IMR-90 (cell line): ENCODE data around the gene DMRTC2. TPM values are rescaled to one million over a fixed set of nuclear protein-coding genes. Genes with fewer than 3 reads are reported as not detected.

Source experiments
- ATAC-seq: fragments of 200-7000 bp; cut with Tn5 transposase; 2 replicates; pipeline ENCODE4 v1.9.1; 2020; ENCODE audit warnings: low read depth, mild to moderate bottlenecking, moderate library complexity
- BruUV-seq: library from RNA; stranded (reverse); fragments of 400-500 nt; replicated peaks from 2 replicates; lab custom pipeline; 2021; lab: Mats Ljungman, UMichigan
- CTCF ChIA-PET: fragments of 300-600 bp; formaldehyde crosslinking; extraction: SDS; loops from one replicate; lab custom pipeline; 2021; ENCODE audit warnings: antibody characterized with exemption; lab: Yijun Ruan, JAX
- POLR2A ChIA-PET: fragments of 300-600 bp; sonication (Branson Sonifier 250); formaldehyde crosslinking; loops from one replicate; lab custom pipeline; 2022; ENCODE audit warnings: antibody characterized with exemption; ENCODE audit not compliant: unreplicated experiment; lab: Charles Lee
- DNase-seq: peaks from one replicate; pipeline ENCODE4 v3.0.0; 2013
- H2AFZ ChIP-seq: replicated peaks from 2 replicates; pipeline ENCODE3; 2013; ENCODE audit warnings: low read length, mild to moderate bottlenecking; ENCODE audit not compliant: poor library complexity
- H2AK5ac ChIP-seq: 2 replicates; pipeline ENCODE4 v1.6.1; 2013; ENCODE audit warnings: low read depth, low read length, inconsistent platforms
- H2AK9ac ChIP-seq: replicated peaks from 2 replicates; pipeline ENCODE3; 2013; ENCODE audit warnings: mild to moderate bottlenecking, low read depth, low read length, moderate library complexity; ENCODE audit not compliant: poor library complexity
- H2BK120ac ChIP-seq: 2 replicates; pipeline ENCODE4 v1.6.1; 2013; ENCODE audit warnings: low read depth, low read length, inconsistent platforms
- H2BK15ac ChIP-seq: 3 replicates; pipeline ENCODE4 v1.6.1; 2013; ENCODE audit warnings: low read depth, low read length, inconsistent platforms
- H2BK20ac ChIP-seq: 2 replicates; pipeline ENCODE4 v1.6.1; 2013; ENCODE audit warnings: low read depth, mild to moderate bottlenecking, inconsistent platforms, low read length, moderate library complexity
- H2BK5ac ChIP-seq: 2 replicates; pipeline ENCODE4 v1.6.1; 2013; ENCODE audit warnings: mild to moderate bottlenecking, low read depth, low read length, inconsistent platforms; ENCODE audit not compliant: poor library complexity, severe bottlenecking
- H3K14ac ChIP-seq: replicated peaks from 2 replicates; pipeline ENCODE4 v1.6.1; 2013; ENCODE audit warnings: low read depth, low read length, inconsistent platforms
- H3K18ac ChIP-seq: 2 replicates; pipeline ENCODE4 v1.6.1; 2013; ENCODE audit warnings: low read depth, low read length, control low read depth
- H3K23ac ChIP-seq: 2 replicates; pipeline ENCODE4 v1.6.1; 2013; ENCODE audit warnings: low read depth, low read length, inconsistent platforms
- H3K27ac ChIP-seq: 2 replicates; pipeline ENCODE4 v1.5.1; 2013; ENCODE audit warnings: mild to moderate bottlenecking, control low read depth, low read length; ENCODE audit not compliant: insufficient read depth
- H3K27me3 ChIP-seq: 2 replicates; pipeline ENCODE4 v1.6.1; 2013; ENCODE audit warnings: low read length; ENCODE audit not compliant: control insufficient read depth, insufficient read depth
- H3K36me3 ChIP-seq: 2 replicates; pipeline ENCODE4 v1.6.1; 2013; ENCODE audit warnings: low read length, mixed read lengths; ENCODE audit not compliant: control insufficient read depth, insufficient read depth
- H3K4ac ChIP-seq: 2 replicates; pipeline ENCODE4 v1.6.1; 2013; ENCODE audit warnings: low read depth, low read length, inconsistent platforms
- H3K4me1 ChIP-seq: 2 replicates; pipeline ENCODE4 v1.6.1; 2013; ENCODE audit warnings: low read length, mixed read lengths; ENCODE audit not compliant: control insufficient read depth, insufficient read depth
- H3K4me2 ChIP-seq: 2 replicates; pipeline ENCODE4 v1.6.1; 2013; ENCODE audit warnings: low read depth, mild to moderate bottlenecking, control low read depth, low read length, moderate library complexity
- H3K4me3 ChIP-seq: 2 replicates; pipeline ENCODE4 v1.5.1; 2013; ENCODE audit warnings: low read depth, mild to moderate bottlenecking, control low read depth, low read length, moderate library complexity; ENCODE audit not compliant: insufficient read depth
- H3K56ac ChIP-seq: 2 replicates; pipeline ENCODE4 v1.6.1; 2013; ENCODE audit warnings: low read length, inconsistent platforms; ENCODE audit not compliant: insufficient read depth; ENCODE audit errors: extremely low read depth
- H3K79me1 ChIP-seq, 2 experiments: 2 replicates each; pipeline ENCODE4 v1.6.1; 2013; ENCODE audit warnings: low read length in 2 of 2, inconsistent platforms in 1 of 2, low read depth in 1 of 2
- H3K9ac ChIP-seq: 2 replicates; pipeline ENCODE4 v1.6.1; 2013; ENCODE audit warnings: low read depth, low read length, control low read depth
- H3K9me1 ChIP-seq: 2 replicates; pipeline ENCODE4 v1.6.1; 2013; ENCODE audit warnings: low read length, inconsistent platforms; ENCODE audit not compliant: insufficient read depth
- H3K9me3 ChIP-seq: 2 replicates; pipeline ENCODE4 v1.6.1; 2013; ENCODE audit warnings: low read length; ENCODE audit not compliant: control insufficient read depth, insufficient read depth
- H4K20me1 ChIP-seq: 2 replicates; pipeline ENCODE4 v1.6.1; 2013; ENCODE audit warnings: low read length, inconsistent platforms; ENCODE audit not compliant: insufficient read depth
- H4K5ac ChIP-seq: 2 replicates; pipeline ENCODE4 v1.6.1; 2013; ENCODE audit warnings: mild to moderate bottlenecking, low read depth, low read length, control low read depth
- H4K8ac ChIP-seq, 2 experiments: 2 replicates each; pipeline ENCODE4 v1.6.1; 2013; ENCODE audit warnings: low read depth in 2 of 2, low read length in 2 of 2, control low read depth in 1 of 2, inconsistent platforms in 1 of 2
- H4K91ac ChIP-seq: 2 replicates; pipeline ENCODE4 v1.6.1; 2013; ENCODE audit warnings: low read depth, low read length, inconsistent platforms; ENCODE audit not compliant: insufficient read depth
- BHLHE40 ChIP-seq: fragments of 150-350 bp; IDR thresholded peaks from 2 replicates; pipeline ENCODE4 v1.6.1; 2016; ENCODE audit warnings: mild to moderate bottlenecking, low read depth, low read length
- CHD1 ChIP-seq: IDR thresholded peaks from 2 replicates; pipeline ENCODE4 v1.6.1; 2012; ENCODE audit warnings: low read depth, low read length, improper control_type of control experiment
- CTCF ChIP-seq: conservative IDR thresholded peaks from 2 replicates; pipeline ENCODE4 v1.5.1; 2012; ENCODE audit warnings: mild to moderate bottlenecking, low read depth, low read length, improper control_type of control experiment
- ELK1 ChIP-seq: fragments of 150-350 bp; IDR thresholded peaks from 2 replicates; pipeline ENCODE4 v1.6.1; 2016; ENCODE audit warnings: low read depth, mild to moderate bottlenecking, low read length, moderate library complexity, borderline replicate concordance
- FOS ChIP-seq: fragments of 150-350 bp; IDR thresholded peaks from 2 replicates; pipeline ENCODE4 v1.6.1; 2016; ENCODE audit warnings: low read depth, low read length
- MAFK ChIP-seq: IDR thresholded peaks from 2 replicates; pipeline ENCODE4 v1.6.1; 2012; ENCODE audit warnings: low read depth, low read length, improper control_type of control experiment
- MAZ ChIP-seq: IDR thresholded peaks from 2 replicates; pipeline ENCODE4 v1.6.1; 2012; ENCODE audit warnings: low read depth, mild to moderate bottlenecking, low read length, improper control_type of control experiment, moderate library complexity, borderline replicate concordance
- MXI1 ChIP-seq: IDR thresholded peaks from 2 replicates; pipeline ENCODE4 v1.6.1; 2012; ENCODE audit warnings: low read depth, mild to moderate bottlenecking, low read length, moderate library complexity, borderline replicate concordance
- POLR2A ChIP-seq: IDR thresholded peaks from 2 replicates; pipeline ENCODE4 v1.6.1; 2012; ENCODE audit warnings: mild to moderate bottlenecking, low read depth, low read length
- RCOR1 ChIP-seq: IDR thresholded peaks from 2 replicates; pipeline ENCODE4 v1.6.1; 2012; ENCODE audit warnings: mild to moderate bottlenecking, low read length, improper control_type of control experiment; ENCODE audit not compliant: insufficient replicate concordance
- SMC3 ChIP-seq: fragments of 150-350 bp; IDR thresholded peaks from 2 replicates; pipeline ENCODE4 v1.6.1; 2016; ENCODE audit warnings: low read depth, mild to moderate bottlenecking, antibody characterized with exemption, low read length, moderate library complexity
- WGBS, 2 experiments: methylation state at CpG; one replicate each; pipeline versions ENCODE4 v1.1.5 to v1.1.7; 2013; ENCODE audit warnings: missing lambda C conversion rate in 2 of 2; ENCODE audit not compliant: insufficient read length in 1 of 2; ENCODE audit errors: extremely low coverage in 2 of 2; 5-methylcytosine and 5-hydroxymethylcytosine counted together
- dilution Hi-C: fragments of 300-500 bp; cut with HindIII; formaldehyde crosslinking; loops from one replicate; pipeline ENCODE4 v1.14.3; 2018; ENCODE audit warnings: low sequenced_read_pairs; ENCODE audit not compliant: unreplicated experiment
- in situ Hi-C: fragments of 300-500 bp; cut with MboI; formaldehyde crosslinking; loops from 3 replicates; pipeline ENCODE4 v1.14.3; 2019; ENCODE audit warnings: low sequenced_read_pairs, inconsistent platforms, mixed read lengths
- intact Hi-C: fragments of 100-400 bp; cut with micrococcal nuclease; formaldehyde crosslinking; loops from 2 replicates; pipeline ENCODE4 v1.10.0; 2022
- polyA plus RNA-seq, 3 experiments: library from polyadenylated mRNA; depleted of rRNA; stranded (reverse); fragments of >200 nt; gene quantifications; 2 replicates each; pipeline ENCODE4 v1.2.3, GENCODE V29; 2012; ENCODE audit warnings: low replicate concordance in 1 of 3
- total RNA-seq: library from RNA; depleted of rRNA; stranded (reverse); fragments of >200 nt; gene quantifications from 2 replicates; pipeline ENCODE4 v1.2.3, GENCODE V29; 2012
- TF ChIP-seq, protein P1 (sequence below): fragments of 150-350 bp; IDR thresholded peaks from 2 replicates; pipeline ENCODE4 v1.6.1; 2017; ENCODE audit warnings: mild to moderate bottlenecking, antibody characterized with exemption, low read length, low read depth

Gene DMRTC2
- total and polyA plus RNA-seq, 2 of the 4 experiments (the other 2 are of a cell fraction): not detected

GRCh38 chr19:41837981-41838708 is 6.7 kb upstream of the DMRTC2 start (continued):
- no peak for TF ChIP-seq MAZ
- TF ChIP-seq, protein P1, sequence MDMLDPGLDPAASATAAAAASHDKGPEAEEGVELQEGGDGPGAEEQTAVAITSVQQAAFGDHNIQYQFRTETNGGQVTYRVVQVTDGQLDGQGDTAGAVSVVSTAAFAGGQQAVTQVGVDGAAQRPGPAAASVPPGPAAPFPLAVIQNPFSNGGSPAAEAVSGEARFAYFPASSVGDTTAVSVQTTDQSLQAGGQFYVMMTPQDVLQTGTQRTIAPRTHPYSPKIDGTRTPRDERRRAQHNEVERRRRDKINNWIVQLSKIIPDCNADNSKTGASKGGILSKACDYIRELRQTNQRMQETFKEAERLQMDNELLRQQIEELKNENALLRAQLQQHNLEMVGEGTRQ: no peak
- no peak for TF ChIP-seq MAFK

DNA sequence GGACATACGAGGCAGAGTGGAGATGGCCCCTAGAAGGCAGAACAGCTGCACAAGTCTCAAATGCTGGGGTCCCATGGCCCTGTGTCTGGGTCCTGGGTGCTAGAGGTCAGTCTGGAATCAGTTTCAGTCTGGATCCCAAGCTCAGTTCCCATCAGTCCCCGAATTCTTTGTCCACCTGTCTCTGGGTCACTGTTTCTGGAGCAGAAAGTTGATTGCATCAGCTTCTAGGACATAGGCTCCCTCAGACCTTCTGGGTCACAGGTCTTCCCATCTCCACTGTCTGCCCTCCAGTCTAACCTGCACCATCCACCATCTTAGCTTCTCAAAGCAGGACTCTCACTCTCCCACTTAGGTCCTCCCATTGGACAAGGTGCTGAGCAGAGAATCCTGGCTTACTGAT is 5.6 kb upstream of the DMRTC2 start:
- BruUV-seq: no TSS peak
- Histone ChIP-seq H4K5ac (no peak overlapping the region), H4K20me1 (no peaks in the 10 kb centered on the region), H3K27ac (no peak overlapping the region), H2BK120ac (no peak overlapping the region), H3K27me3 (peaks cover 13% of the 10 kb centered on the region), H3K79me1 (no peaks in the 10 kb centered on the region), H3K23ac (no peak overlapping the region), H3K36me3 (no peaks in the 10 kb centered on the region), H2BK5ac (no peak overlapping the region), H3K4ac (no peak overlapping the region), H3K4me1 (no peaks in the 10 kb centered on the region), H3K9ac (no peak overlapping the region), H4K91ac (no peak overlapping the region), H3K9me3 (no peaks in the 10 kb centered on the region), H2BK15ac (no peak overlapping the region), H3K14ac (no peak overlapping the region), H2AK9ac (no peak overlapping the region), H2AK5ac (no peak overlapping the region), H2BK20ac (no peak overlapping the region), H3K18ac (no peak overlapping the region), H3K4me3 (no peak overlapping the region), H3K4me2 (no peak overlapping the region), H2AFZ (peak overlapping the region; percentile 43), H3K9me1 (no peaks in the 10 kb centered on the region), H4K8ac (no peak overlapping the region), H3K56ac (no peak overlapping the region)
- 14% methylated on average over 1 of the region's 2 CpGs; no CpG with 5 or more reads in 1 of the 2 experiments for WGBS, 2 experiments
- DNase-seq (no peak), ATAC-seq (no peak)
- dilution Hi-C loops (no loop called here), intact Hi-C loops (no loop called here), in situ Hi-C loops (no loop called here)
- POLR2A ChIA-PET: no interaction called here
- CTCF ChIA-PET: no interaction called here
- no peak for TF ChIP-seq CTCF
- no peak for TF ChIP-seq FOS
- TF ChIP-seq POLR2A: no peak
- no peak for TF ChIP-seq BHLHE40
- no peak for TF ChIP-seq RCOR1
- TF ChIP-seq MAZ: no peak
- TF ChIP-seq SMC3: no peak
- TF ChIP-seq ELK1: no peak
- TF ChIP-seq MAFK: no peak
- no peak for TF ChIP-seq MXI1
- no peak for TF ChIP-seq CHD1
